CD4-positive, alpha-beta T cell treated with Interleukin-17A for 4 hours (primary cell): ENCODE data around the gene LLPH.

Source experiments
- DNase-seq: peaks from one replicate; pipeline ENCODE4 v3.0.0-alpha.2; 2020; ENCODE audit warnings: mixed read lengths

LLPH gene

DNA sequence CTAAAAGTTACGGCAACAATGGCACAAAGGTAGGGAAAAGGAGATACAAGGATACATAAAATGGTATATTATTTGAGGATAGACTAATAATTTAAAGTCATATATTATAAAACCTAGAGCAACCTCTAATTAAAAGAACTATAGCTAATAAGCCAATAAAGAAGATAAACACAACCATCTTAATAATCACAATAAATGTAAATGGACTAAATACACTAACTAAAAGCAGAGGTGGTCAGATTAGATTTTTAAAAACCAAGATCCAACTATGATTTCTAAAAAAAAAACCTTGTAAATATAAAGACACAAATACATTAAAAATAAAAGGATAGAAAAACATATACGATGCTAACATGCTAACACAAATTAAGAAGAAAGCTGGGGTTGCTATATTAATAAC lies 10.7 kb upstream of the LLPH start:
- DNase-seq: no peak

DNA sequence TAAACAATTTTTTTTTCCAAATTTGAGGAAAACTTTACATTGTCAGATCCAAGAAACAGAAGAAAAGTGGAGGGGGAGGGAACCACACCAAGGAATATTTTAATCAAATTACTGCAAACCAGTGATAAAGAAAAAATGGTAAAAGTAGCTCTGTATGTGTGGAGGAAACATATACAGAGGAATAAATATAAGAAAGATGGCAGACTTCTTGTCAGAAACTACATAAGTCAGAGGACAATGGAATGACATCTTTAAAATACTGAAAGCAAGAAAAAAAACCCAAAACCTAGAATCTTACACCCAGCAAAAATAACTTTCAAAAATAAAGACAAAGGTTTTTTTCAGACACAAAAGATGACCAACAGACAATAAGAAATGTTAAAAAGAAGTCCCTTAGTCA lies 10.2 kb upstream of the LLPH start:
- DNase-seq: no peak

DNA sequence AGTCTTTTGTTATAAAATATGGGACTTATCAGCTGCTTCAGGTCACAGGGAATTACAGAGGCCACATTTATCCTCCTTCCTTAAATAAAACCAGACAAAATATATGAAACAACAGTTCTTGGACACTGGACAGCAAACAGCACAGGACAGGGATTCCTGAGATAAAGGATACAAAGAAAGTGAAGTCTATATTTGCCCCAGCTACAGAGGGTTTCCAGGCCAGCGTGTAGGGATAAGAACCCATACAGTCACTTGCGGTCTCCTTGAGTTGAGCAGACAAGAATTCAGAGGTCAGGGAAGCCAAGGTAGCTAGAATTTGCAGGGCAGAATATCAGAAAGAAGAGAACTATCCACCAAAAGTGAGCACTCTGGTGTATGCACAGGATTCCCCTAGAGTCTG lies 8.8 kb upstream of the LLPH start:
- DNase-seq: no peak

GRCh38 chr12:66137937-66138336 lies 7.4 kb upstream of the LLPH start:
- no peak for DNase-seq

- DNase-seq: no peak
Observed at GRCh38 chr12:66132408-66132807, 1.9 kb upstream of the LLPH start.

DNA sequence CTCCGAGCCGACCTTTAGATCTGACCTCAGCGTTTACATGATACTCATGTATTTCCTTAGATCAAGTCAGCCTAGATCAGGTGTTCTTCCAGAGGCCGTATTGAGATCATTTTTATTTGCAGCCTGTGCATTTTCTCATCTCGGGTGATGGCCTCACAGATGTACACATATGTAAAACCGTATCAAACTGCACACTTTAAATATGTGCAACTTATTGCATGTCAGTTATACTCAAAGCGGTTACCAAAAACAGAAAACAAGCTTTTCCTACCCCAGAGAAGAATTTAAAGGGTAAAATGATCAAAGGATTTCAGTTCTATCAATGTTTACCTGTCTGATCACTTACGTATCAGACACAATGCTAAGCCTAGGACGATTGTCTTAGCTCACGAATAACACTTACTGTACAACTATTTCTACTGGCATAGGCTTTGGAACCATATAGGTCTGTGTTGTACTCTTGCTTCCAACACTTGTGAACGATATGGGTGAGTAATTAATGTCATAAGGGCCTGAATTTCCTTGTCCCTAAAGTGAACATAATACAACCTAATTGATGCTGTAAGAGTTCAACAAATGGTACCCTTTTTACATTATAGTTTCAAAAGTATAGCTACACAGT lies 628 bp upstream of the LLPH start:
- DNase-seq: no peak

DNA sequence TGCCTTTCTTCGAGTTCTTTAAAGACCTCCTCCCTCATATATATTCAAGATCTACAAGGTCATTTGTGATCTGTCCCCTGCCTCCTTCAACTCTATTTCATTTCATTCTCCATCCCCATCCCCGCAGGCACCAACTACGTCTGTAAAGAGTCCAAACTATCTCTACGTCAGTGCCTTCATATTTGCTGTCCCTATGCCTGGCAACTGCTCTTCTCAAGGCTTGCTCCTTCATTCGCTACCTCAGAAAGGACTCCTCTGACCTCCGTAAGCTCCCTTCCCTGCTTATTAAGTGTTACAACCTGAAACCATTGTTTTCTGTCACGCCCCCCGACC lies 650 bp downstream of the LLPH start:
- DNase-seq: no peak

GRCh38 chr12:66127650-66128049 lies 2.9 kb downstream of the LLPH start:
- DNase-seq: no peak

- DNase-seq: no peak
Observed at GRCh38 chr12:66120477-66120876, 10.1 kb downstream of the LLPH start.

- DNase-seq: no peak
Observed at GRCh38 chr12:66119870-66120241, 10.7 kb downstream of the LLPH start.

GRCh38 chr12:66119229-66119869 lies 11.2 kb downstream of the LLPH start:
- DNase-seq: no peak

GRCh38 chr12:66118240-66118891 lies 12.2 kb downstream of the LLPH start:
- DNase-seq: no peak

- no peak for DNase-seq
Observed at GRCh38 chr12:66117242-66117641, 13.3 kb downstream of the LLPH start.

DNA sequence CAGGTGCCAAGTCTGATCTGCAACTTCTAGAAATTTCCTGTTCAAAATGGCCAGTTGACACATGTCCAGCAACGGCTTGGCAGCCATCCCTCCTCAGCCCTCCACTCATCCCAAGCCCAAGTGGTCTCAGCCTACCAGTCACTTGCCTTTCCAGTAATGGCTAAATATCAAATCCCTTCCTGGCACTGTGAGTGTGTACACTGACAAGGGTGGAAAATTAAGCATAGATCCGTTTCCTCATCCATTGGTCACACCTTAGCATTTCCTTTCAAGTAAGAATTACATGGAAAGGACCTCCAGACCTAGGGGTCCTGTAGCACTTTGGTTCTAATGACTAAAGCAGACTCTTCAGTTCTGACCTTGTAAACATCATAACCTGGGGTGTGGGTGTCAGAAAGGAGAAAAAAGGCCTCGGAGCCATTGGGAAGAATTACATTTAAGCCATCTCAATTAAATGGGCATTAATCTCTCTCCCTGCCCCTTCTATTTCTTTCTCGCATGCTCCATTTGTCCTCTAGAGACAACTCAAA lies 15.4 kb downstream of the LLPH start:
- DNase-seq: no peak

GRCh38 chr12:66113471-66113870 lies 17.1 kb downstream of the LLPH start:
- no peak for DNase-seq

DNA sequence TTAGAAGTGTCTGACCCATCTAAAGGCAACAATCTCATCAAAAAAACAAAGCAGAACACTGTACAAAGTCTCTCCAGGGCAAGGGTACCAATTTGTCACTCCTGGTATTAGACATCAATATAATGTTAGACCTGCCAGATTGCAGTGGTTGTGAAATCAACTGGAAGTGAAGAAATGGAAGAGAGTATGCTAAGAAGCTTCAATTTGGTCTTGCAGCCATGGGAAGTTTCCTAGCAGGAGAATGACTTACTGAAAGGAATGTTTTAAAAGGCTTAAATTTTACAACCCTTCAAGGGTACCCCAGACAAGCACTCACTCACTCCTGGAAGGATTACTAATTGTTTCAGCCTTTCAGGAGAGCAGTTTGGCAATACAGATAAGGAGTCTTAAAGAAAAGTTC lies 18.9 kb downstream of the LLPH start:
- DNase-seq: no peak

GRCh38 chr12:66109056-66109455 lies 21.5 kb downstream of the LLPH start:
- no peak for DNase-seq

DNA sequence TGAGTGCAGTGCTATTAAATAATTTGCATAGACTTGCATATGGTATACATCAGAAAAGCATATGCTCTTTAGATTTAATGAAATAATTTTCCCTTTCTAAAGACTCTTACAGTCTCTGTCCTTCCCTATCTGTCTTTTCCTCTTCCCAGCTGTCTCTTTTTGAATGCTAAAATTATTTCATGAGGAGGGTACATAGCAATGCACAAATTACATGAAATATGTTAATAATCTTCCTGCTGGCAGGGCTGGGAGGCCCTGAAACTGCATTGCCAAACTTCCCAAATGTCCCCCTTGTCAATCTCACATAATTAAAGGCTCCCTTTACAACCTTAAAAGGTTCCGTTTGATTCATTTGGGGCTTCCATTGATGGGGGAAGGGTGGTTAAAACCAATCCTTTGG lies 22.2 kb downstream of the LLPH start:
- no peak for DNase-seq

DNA sequence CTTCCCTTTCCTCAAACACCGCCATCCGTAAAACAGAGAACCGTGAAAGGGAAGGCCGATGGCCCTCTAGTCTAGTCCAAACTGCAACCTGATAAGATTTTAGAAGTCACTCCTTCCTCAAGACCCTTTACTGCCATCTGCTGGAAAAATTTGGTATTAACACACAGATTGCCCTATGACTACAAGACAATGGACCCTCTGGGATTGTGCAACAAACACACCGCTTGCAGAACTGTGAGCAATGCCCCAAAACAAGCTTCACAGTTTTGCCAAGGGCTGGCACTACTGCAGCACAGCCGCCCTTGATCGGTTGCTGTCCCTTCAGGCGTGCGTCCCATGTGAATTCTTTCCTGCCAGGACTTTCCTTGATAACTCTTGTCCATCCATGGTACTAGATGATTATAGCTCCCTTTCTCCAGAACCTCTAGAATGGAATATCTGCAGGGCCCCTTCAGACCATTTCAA lies 23.1 kb downstream of the LLPH start:
- DNase-seq: peak; percentile 52

DNA sequence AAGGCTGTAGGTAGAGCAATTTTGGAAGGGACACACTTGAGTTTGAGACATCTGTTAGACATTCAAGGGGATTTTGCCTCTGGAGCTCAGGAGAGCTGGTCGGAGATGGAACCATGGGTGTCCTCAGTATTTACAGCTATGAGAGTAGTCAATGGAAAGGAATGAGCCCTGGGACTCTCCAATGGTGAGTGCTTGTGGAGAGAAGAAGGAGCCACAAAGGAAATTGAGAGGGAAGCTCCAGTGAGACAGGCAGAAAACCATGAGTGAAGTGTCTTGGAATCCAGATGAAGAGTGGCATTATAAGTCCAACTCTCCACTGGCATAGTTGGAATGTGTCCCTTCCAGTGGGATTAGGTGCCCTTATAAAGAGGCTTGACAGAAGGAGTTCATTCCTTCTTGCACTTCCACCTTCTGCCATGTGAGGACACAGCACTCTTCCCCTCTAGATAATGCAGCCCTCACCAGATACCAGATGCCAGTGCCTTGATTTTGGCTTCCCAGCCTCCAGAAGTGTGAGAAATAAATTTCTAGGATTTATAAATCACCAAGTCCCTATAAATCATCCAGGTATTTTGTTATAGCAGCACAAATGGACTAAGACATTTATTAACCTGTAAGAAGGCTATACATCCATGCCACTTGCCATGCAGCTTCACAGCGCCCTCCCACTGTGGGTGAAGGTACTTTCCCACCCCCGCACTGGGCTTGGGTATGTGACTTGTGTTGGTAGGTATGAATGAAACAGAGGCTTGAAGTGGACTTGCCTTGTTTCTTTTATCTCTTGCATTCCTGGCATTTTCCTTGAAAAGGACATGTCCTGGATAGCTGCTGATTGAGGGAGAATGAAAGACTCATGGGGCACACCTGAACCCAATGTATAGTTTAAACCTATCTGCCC lies 27.3 kb downstream of the LLPH start:
- DNase-seq: no peak

DNA sequence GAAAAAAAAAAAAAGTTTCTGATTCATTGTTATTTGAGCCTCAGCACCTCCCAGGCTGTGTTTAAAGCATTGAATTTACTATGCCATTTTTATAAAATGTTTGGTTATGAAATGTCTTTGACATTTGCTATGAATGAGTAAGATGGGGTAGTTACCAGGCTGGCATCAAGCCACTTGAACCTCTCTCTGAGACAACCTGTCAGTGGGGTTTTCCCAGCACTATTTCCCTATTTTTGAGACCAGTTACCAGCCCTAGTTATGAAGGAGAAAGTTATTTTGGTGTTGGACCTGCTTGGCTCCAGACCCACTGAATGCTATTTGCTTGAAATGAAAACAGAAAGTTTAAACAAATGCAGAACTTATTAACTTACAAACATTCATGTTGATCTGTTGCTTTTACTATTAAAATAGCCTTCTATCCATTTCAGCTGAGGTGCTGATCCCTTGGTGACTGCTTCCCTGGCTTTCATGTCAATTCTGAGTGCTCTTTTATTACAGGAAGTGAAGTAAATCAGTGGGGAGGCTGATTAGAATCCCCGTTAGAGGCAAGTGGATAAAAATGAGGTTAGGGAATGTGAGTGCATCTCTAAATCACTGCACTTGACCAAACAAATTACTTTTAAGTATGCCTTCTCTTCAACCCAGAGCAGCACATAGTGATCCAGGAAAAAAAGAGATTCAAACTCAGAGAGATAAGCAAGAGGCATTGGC lies 37.8 kb downstream of the LLPH start:
- DNase-seq: no peak

- DNase-seq: no peak
Observed at GRCh38 chr12:66090157-66090556, 40.4 kb downstream of the LLPH start.
